B cell (primary cell): ENCODE data around the gene NRP1.
A peak's percentile ranks its signal among the peaks of the same experiment; 100 is the strongest.

ENCODE experiments used
- EZH2 ChIP-seq: IDR thresholded peaks from 2 replicates; pipeline ENCODE4 v1.6.1; 2012; ENCODE audit warnings: borderline replicate concordance, low read depth, mild to moderate bottlenecking, moderate library complexity, low read length; ENCODE audit not compliant: insufficient read depth, poor library complexity, severe bottlenecking
- TF ChIP-seq, protein P1 (sequence below): fragments of 200-600 bp; IDR thresholded peaks from one replicate; pipeline ENCODE4 v1.8.0; 2022; ENCODE audit warnings: antibody characterized with exemption, mild to moderate bottlenecking

DNA sequence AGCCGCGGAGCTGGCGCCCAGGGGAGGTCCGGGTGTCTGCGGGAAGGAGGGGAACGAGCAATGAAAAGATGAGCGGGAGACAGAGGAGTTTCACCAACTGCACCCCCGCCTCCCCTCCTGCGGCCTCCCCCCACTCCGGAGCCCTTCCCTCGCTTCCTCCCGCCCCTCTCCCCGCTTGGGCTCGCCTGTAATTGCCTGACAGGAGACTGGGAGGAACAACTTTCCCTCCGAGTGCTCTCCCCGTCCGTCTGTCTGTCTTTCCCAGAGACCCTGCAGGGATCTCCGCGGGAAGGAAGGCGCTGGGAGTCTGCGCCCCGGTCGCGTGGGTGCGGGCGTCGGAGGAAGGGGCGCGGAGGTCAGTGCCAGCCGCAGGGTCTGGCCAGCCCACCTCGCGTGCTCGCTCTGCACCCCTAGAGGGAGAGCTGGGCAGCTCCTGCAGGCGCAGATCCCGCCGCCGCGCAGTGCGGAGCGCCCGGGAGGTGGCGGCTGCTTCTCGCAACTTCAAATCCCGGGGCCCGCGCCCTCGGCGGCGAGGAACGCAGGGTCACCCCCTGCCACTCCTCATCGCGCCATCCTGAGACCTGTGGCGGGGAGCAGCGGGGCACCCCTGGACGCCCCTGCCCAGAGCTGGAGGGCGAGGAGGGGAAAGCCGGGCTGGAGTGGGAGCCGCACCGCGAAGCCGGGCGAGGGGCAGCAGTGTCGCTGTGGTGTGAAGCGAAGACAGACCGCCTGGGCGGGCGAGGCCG is 511 bp upstream of the NRP1 start:
- TF ChIP-seq, protein P1, sequence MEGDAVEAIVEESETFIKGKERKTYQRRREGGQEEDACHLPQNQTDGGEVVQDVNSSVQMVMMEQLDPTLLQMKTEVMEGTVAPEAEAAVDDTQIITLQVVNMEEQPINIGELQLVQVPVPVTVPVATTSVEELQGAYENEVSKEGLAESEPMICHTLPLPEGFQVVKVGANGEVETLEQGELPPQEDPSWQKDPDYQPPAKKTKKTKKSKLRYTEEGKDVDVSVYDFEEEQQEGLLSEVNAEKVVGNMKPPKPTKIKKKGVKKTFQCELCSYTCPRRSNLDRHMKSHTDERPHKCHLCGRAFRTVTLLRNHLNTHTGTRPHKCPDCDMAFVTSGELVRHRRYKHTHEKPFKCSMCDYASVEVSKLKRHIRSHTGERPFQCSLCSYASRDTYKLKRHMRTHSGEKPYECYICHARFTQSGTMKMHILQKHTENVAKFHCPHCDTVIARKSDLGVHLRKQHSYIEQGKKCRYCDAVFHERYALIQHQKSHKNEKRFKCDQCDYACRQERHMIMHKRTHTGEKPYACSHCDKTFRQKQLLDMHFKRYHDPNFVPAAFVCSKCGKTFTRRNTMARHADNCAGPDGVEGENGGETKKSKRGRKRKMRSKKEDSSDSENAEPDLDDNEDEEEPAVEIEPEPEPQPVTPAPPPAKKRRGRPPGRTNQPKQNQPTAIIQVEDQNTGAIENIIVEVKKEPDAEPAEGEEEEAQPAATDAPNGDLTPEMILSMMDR: no peak
- TF ChIP-seq EZH2: peak; percentile 34
